Activated T-cell treated with anti-CD3 and anti-CD28 coated beads, Interleukin-2, amount 50 U/mL, for 4 hours (primary cell): Measurements from ENCODE around the gene MBP. TPM values are rescaled to one million over a fixed set of nuclear protein-coding genes. Genes with fewer than 3 reads are reported as not detected.

Experiments used
- ATAC-seq, 2 donors: fragments of 200-7000 bp; cut with Tn5 transposase; one replicate each; pipeline ENCODE4 v1.10.0; 2021
- DNase-seq: peaks from one replicate; pipeline ENCODE4 v3.0.0-alpha.2; 2020
- H3K27me3 Mint-ChIP-seq: one replicate; pipeline ENCODE4 v1.8.0; 2021; ENCODE audit warnings: low read depth, mixed read lengths
- H3K36me3 Mint-ChIP-seq: one replicate; pipeline ENCODE4 v1.8.0; 2022; ENCODE audit warnings: mixed read lengths; ENCODE audit not compliant: insufficient read depth
- H3K4me1 Mint-ChIP-seq: one replicate; pipeline ENCODE4 v1.8.0; 2021; ENCODE audit warnings: low read depth, mixed read lengths
- H3K4me3 Mint-ChIP-seq: one replicate; pipeline ENCODE4 v1.8.0; 2021; ENCODE audit warnings: mild to moderate bottlenecking, moderate library complexity, mixed read lengths
- H3K9me3 Mint-ChIP-seq: one replicate; pipeline ENCODE4 v1.8.0; 2021; ENCODE audit warnings: mixed read lengths
- total RNA-seq, 3 donors: library from RNA; stranded (reverse); gene quantifications; one replicate each; pipeline ENCODE4 v1.2.1, GENCODE V29; 2021

The MBP gene
- total RNA-seq, 3 donors from 2014 or later, result 28.1 to 32.9 (median 32.3) TPM

DNA sequence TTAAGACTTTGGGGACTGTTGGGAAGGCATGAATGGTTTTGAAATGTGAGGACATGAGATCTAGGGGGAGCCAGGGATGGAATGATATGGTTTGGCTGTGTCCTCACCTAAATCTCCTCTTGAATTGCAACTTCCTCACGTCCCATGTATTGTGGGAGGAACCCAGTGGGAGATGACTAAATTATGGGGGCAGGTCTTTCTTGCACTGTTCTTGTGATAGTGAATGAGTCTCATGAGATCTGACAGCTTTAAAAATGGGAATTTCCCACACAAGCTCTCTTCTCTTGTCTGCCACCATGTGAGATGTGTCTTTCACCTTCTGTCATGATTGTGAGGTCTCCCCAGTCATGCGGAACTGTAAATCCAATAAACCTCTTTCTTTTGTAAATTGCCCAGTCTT lies 11.5 kb upstream of the MBP start:
- Mint-ChIP-seq H3K4me3 (no peak overlapping the region), H3K9me3 (peaks cover 20% of the 10 kb centered on the region), H3K4me1 (peaks cover 60% of the 10 kb centered on the region), H3K36me3 (no peaks in the 10 kb centered on the region), H3K27me3 (no peaks in the 10 kb centered on the region)
- DNase-seq (no peak), ATAC-seq (no peak)

DNA sequence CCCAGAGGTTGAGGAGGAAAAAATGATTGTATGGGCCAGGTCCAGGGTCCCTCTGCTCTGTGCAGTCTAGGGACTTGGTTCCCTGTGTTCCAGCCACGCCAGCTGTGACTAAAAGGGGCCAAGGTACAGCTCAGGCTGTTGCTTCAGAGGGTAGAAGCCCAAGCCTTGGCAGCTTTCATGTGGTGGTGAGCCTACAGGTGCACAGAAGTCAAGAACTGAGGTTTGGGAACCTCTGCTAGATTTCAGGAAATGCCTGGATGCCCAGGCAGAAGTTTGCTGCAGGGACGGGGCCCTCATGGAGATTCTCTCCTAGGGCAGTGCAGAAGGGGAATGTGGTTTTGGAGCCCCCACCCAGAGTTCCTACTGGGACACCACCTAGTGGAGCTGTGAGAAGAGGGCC lies 10.6 kb upstream of the MBP start:
- DNase-seq (no peak), ATAC-seq (no peak)
- H3K36me3 Mint-ChIP-seq, result no peaks in the 10 kb centered on the region
- no peaks in the 10 kb centered on the region for H3K27me3 Mint-ChIP-seq
- no peak overlapping the region for H3K4me3 Mint-ChIP-seq
- H3K4me1 Mint-ChIP-seq, result peaks cover 60% of the 10 kb centered on the region
- H3K9me3 Mint-ChIP-seq, result peaks cover 20% of the 10 kb centered on the region

DNA sequence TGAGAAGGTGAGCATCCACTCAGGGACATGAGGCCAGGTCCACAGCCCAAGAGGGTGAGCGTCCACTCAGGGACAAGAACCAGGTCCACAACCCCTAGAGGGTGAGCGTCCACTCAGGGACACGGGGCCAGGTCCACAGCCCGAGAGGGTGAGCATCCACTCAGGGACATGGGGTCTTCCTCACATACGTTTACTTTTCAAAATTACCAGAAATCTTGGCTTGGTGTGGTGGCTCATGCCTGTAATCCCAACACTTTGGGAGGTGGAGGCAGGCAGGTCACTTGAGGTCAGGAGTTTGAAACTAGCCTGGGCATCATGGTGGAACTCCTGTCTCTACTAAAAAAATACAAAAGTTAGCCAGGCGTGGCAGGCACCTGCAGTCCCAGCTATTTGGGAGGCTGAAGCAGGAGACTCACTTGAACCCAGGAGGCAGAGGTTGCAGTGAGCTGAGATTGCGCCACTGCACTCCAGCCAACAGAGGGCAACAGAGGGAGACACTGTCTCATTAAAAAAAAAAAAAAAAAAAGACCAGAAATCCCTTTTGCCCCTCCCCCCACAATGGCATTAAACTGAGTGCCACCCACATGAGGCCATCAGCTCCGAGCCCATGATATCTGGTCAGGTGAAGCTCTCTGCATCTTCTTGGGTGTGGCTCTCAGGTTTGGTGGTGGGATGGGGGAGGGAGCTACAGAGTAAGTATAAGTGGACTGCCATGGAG lies 9.0 kb upstream of the MBP start:
- H3K36me3 Mint-ChIP-seq, result no peaks in the 10 kb centered on the region

DNA sequence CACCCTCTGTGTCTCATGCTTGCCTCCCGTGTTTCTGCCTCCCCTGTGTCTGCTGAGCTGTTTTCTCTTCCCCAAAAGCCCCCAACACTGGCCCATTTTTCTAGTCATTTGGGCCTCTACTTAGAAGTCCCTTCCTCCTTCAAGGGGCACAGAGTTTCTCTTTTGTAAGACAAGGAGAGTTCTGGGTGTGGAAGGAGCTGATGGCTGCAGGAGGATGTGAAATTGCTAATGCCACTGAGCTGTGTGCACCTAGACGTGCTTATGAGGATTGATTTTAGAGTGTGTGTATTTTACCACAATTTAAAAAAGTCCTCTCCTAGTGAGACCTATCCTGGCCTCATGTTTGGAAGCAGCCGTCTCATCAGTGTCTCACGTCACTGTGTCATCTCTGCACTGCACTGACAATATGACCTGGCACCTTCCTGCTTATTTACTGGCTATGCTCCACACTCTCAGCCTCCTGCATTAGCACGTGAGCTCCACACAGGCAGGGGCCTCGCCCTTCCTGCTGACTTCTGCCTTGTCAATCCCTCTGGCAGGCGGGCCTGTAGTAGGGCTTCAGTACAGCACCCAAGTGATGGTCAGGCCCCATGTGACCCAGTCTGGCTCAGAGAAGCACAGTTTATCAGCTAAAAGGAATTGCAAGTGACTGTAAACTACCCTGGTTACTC lies 8.0 kb upstream of the MBP start:
- DNase-seq, result no peak
- Mint-ChIP-seq H3K4me1 (peaks cover 38% of the 10 kb centered on the region), H3K9me3 (peaks cover 20% of the 10 kb centered on the region), H3K4me3 (no peak overlapping the region), H3K27me3 (no peaks in the 10 kb centered on the region), H3K36me3 (no peaks in the 10 kb centered on the region)
- peak; percentile 82 to 87 for ATAC-seq

More for the DNA sequence above, 9.0 kb upstream of the MBP start:
- Mint-ChIP-seq H3K9me3 (peaks cover 20% of the 10 kb centered on the region), H3K4me1 (peaks cover 45% of the 10 kb centered on the region), H3K27me3 (no peaks in the 10 kb centered on the region), H3K4me3 (no peak overlapping the region)
- no peak for DNase-seq
- no peak for ATAC-seq

DNA sequence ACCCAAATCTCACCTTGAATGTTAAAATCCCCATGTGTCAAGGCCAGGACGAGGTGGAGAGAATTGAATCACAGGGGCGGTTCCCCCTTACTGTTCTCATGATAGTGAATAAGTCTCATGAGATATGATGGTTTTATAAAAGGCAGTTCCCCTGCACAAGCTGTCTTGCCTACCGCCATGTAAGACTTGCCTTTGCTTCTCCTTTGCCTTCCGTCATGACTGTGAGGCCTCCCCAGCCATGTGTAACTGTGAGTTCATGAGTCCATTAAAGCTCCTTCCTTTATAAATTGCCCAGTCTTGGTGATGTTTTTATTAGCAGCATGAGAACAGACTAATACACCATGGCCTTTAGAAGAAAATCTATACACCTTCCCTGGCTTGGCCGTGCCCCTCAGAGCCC lies 7.4 kb upstream of the MBP start:
- Mint-ChIP-seq H3K27me3 (no peaks in the 10 kb centered on the region), H3K9me3 (peaks cover 20% of the 10 kb centered on the region), H3K36me3 (no peaks in the 10 kb centered on the region), H3K4me1 (peaks cover 38% of the 10 kb centered on the region), H3K4me3 (peak overlapping the region; percentile 5)
- DNase-seq, result no peak
- no peak for ATAC-seq

DNA sequence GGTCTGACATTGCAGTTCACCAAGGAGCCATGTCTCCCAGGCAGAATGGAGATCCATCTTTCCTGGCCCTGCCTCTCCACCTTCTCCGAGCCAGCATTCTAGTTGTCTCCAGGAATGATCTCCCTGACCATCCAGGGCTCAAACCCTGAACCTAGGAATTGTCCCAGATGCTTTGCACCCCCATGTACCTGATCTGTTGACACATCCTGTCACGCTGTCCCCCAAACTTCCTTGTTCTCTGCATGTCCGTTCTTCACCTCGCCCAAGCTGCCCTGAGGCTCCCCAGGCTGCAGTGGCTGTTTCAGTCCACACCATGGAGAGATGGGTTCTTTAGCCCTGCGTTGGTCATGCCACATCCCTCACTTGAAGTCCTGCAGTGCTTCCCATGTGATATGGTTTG lies 7.0 kb upstream of the MBP start:
- no peak for ATAC-seq
- Mint-ChIP-seq H3K36me3 (no peaks in the 10 kb centered on the region), H3K27me3 (no peaks in the 10 kb centered on the region), H3K4me3 (peak overlapping the region; percentile 5), H3K4me1 (peaks cover 37% of the 10 kb centered on the region), H3K9me3 (peaks cover 20% of the 10 kb centered on the region)
- DNase-seq, result no peak

DNA sequence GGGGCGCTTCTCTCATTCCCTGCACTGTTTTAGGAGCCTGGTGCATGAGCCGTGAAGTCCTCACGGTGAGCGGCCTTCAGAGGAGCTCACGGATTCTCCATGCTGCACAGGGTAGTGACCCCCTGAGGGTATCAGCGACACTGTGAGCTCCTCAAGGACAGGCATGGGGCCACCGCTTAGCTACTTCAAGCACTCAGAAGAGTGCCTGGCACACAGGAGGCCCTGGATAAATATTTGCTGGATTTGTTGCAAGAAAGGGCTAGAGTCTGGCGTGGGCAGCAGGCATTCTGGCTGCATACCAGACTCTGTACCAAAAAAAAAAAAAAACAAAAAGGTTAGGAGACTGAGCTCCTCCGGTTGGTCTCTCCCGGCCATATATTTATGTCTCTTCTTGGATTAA lies 5.7 kb upstream of the MBP start:
- H3K27me3 Mint-ChIP-seq, result no peaks in the 10 kb centered on the region
- DNase-seq, result no peak
- H3K9me3 Mint-ChIP-seq, result peaks cover 12% of the 10 kb centered on the region
- no peaks in the 10 kb centered on the region for H3K36me3 Mint-ChIP-seq
- no peak overlapping the region for H3K4me3 Mint-ChIP-seq
- peaks cover 44% of the 10 kb centered on the region for H3K4me1 Mint-ChIP-seq
- no peak for ATAC-seq

DNA sequence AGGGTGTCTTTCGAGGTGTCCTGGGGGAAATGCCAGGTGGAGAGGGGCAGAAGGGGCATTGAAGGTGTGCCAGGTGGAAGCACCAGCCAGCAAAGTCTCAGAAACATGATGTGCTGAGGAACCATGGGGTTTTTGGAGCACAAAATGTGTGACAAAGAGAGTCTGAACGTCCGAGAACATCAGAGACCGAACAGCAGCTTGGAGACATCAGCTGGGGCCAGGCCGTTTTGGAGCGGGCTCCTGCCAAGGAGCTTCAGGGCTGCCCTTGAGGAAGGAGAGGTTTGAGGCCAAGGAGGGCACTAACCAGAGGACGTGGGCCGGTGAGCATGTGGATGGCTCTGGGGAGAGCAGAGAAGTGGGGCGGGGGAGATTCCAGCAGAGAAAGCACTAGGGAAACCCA lies 5.3 kb upstream of the MBP start:
- Mint-ChIP-seq H3K27me3 (no peaks in the 10 kb centered on the region), H3K4me1 (peaks cover 45% of the 10 kb centered on the region), H3K9me3 (peaks cover 11% of the 10 kb centered on the region), H3K4me3 (no peak overlapping the region), H3K36me3 (no peaks in the 10 kb centered on the region)
- DNase-seq (no peak), ATAC-seq (no peak)

DNA sequence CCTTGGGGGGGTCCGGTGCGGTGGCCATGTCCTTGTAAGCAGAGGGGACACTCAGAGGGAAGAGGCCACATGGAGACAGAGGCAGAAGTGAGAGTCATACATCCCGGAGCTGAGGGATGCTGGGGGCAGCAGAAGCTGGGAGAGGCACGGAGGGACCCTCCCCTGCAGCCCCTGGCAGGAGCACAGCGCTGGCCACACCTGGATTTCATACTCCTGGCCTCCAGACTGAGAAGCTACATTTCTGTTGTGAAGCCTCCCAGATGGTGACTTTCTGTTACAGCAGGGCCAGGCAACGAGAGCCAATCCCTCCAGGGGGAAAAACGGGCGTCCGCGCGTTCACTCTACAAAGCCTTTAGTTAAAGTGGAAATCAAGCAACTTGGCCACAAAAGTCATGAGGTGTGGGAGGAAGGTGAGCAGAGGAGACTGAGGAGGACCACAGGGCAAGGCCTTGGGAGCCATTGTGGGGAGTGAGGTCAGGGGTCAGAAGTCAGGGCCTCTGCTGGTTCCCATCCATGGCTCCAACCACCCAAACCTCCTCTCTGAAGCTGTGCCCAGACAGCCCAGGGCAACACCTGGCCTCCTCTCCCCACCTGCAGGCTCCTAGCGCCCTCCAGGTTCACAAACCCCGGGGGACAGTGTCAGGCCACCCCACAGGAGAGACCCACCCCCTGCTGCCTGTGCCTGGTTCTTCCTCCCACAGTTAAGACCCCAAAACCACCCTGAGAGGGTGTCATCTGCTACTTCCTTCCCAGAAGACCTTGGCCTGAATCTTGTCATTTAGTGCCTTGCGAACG lies 4.5 kb upstream of the MBP start:
- Mint-ChIP-seq H3K4me3 (no peak overlapping the region), H3K9me3 (peaks cover 3% of the 10 kb centered on the region), H3K4me1 (peaks cover 41% of the 10 kb centered on the region), H3K36me3 (no peaks in the 10 kb centered on the region), H3K27me3 (no peaks in the 10 kb centered on the region)
- ATAC-seq (no peak), DNase-seq (no peak)

DNA sequence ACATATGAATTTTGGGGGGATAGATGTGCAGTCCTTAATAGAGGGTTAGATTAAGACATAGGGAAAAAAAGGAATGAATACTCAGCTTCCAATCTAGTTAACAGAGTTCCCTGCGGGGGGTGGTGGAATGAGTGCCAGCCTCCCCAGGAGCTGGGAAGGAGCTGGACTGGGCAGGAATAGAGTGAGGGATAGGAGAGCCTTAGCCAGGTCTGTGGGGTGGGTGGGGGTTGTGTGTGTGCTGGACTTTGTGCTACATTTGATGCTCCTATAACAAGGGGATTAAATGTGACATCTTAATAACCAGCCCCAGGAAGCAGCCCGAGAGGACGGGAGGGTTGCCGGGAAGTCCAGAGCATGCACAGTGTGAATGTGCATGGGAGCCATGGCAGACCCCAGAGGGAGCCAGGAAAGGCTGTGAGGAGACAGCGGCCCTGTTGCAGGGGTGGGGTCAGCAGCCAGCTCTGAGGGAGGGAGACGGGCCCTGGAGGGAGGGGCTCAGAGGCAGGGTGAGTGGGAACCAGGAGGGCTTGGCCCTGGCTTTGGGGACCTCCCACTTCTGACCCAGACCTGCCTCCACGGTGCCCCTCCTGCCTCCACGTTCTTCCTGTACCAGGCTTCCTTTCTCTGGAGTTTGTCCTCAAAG lies 3.6 kb upstream of the MBP start:
- Mint-ChIP-seq H3K27me3 (no peaks in the 10 kb centered on the region), H3K4me3 (peak overlapping the region; percentile 22), H3K4me1 (peaks cover 35% of the 10 kb centered on the region), H3K36me3 (no peaks in the 10 kb centered on the region), H3K9me3 (no peaks in the 10 kb centered on the region)
- DNase-seq, result no peak
- no peak for ATAC-seq

DNA sequence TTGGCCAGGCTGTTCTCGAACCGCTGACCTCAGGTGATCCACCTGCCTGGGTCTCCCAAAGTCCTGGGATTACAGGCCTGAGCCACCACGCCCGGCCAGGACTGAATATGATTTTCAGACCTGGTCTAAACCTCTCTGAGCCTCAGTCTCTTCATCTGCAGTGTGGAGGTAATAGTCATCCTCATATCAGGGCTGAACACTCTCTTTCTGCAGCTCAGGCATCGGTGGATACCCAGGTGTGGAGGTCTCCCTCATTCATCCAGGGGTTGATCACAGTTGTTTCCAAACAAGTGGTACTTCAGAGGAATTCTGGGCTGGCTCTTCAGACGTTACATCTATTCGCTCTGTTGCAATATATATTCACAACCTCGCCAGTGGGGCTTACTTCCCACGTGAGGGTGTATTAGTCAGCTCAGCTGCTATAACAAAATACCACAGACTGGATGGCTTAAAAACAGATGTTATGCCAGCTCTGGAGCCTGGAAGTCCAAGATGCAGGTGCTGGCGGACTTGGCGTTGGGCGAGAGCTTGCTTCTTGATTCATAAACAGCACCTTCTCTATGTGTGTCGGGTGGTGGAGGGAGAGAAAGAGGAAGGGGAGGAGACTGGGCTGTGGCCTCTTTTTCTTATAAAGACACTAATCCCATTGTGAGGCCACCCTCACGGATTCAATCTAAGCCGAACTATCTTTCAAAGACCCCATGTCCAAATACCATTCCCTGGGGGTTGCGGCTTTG lies 2.9 kb upstream of the MBP start:
- no peak for DNase-seq
- no peaks in the 10 kb centered on the region for H3K9me3 Mint-ChIP-seq
- ATAC-seq, result no peak
- H3K36me3 Mint-ChIP-seq, result peaks cover 3% of the 10 kb centered on the region
- H3K4me1 Mint-ChIP-seq, result peaks cover 33% of the 10 kb centered on the region
- no peak overlapping the region for H3K4me3 Mint-ChIP-seq
- H3K27me3 Mint-ChIP-seq, result no peaks in the 10 kb centered on the region

DNA sequence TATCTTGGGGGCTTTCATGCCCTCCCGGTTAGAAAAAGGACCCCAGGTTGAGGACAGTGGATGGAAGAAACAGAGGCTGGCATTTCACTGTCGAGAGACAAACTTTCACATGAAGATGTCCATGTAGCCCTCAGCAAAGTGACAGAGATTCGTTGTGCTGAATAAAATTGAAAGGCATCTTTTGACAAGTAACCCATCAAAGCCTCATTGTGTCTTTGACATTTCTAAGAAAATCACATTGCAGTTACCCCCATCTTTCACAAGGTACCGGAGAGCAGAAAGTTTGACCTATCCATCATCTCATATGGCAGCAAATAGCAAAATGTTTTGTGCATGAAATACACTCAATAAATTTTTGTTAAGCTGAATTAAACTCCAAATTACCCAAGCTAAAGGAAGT lies 2.0 kb upstream of the MBP start:
- H3K4me1 Mint-ChIP-seq, result peaks cover 31% of the 10 kb centered on the region
- DNase-seq, result no peak
- ATAC-seq, result no peak
- H3K9me3 Mint-ChIP-seq, result no peaks in the 10 kb centered on the region
- H3K4me3 Mint-ChIP-seq, result no peak overlapping the region
- H3K36me3 Mint-ChIP-seq, result peaks cover 9% of the 10 kb centered on the region
- H3K27me3 Mint-ChIP-seq, result no peaks in the 10 kb centered on the region

DNA sequence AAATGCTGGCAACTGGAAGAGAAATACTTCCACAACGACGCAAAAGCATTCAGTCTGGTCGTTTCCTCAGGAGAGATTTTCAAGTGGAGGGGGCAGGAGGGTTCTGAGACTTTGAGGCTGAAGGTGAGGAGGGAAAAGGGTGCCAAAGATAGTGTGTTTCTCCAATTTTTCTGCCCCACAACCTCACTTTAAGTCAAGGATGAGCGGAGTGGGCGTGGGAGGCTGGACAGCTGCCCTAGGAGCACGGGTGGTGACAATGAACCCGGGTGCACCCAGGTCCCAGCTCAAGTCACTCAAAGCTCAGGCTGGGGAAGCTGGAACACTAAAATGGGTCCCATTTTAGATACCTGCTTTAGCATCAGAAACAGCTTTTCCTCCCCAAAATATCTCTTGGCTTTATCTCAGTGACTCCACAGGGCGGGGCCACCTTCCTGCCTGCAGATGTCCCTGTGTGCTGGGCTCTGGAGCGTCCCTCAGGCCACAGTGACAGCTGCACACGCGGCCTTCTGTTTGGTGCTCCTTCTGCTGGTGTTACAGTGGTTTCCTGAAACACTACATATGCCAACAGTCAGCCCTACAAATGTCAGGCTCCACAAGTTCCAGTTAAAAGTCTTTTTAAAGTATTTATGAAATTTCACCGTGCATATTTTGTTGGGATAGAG lies 1.4 kb upstream of the MBP start:
- no peaks in the 10 kb centered on the region for H3K27me3 Mint-ChIP-seq
- ATAC-seq (no peak), DNase-seq (no peak)
- H3K9me3 Mint-ChIP-seq, result no peaks in the 10 kb centered on the region
- peaks cover 36% of the 10 kb centered on the region for H3K4me1 Mint-ChIP-seq
- H3K36me3 Mint-ChIP-seq, result peaks cover 14% of the 10 kb centered on the region
- peak overlapping the region; percentile 61 for H3K4me3 Mint-ChIP-seq
